NCI-H1105 (cell line): ENCODE measurements around the gene PAX3.

Source experiments
- DNase-seq: peaks from one replicate; lab custom pipeline; 2025; lab: John Stamatoyannopoulos, UW

The PAX3 gene

DNA sequence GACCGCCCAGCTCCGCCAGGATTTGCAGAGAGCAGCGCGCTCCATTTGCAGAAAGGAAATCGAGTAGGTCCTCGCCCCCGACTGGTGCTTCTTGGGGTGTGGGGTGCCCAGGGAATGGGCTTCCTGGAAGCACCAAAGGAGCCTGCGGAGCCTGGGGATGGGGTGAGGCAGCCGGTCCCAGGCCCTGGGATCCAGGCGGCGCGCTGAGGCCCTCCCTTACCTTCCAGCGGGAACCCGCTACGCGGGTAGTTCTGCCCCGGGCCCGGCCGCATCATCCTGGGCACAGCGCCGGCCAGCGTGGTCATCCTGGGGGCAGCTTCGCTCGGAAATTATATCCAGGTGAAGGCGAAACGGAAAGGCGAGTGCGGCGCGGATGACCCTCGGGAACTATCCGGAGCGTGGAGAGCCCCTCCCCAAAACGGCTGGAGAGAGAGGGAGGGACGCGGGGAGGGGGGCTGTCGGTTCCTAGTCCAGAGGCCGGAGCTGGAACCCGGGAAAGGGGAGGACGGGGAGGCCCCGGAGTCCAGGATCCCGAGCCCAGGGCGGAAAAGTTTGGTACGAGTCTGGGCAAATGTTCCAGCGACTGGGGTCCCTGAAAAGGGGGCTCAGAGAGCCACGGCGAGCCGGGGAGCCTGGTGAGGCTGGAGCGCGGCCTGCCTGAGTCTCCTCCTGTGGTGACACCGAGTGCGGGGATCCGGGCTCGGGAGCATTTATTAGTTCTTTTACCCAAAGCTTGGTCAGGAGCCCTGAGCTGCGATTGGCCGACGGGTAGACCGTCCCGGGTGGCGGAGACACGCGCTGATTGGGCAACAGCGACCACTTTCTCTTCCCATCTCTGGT is at the start of gene PAX3:
Gene PAX3, minus strand, starts transcription at position 688 of the 840 bp plus-strand sequence. Its CDS starts 383 bp downstream, at position 305.
- DNase-seq, result no peak

DNA sequence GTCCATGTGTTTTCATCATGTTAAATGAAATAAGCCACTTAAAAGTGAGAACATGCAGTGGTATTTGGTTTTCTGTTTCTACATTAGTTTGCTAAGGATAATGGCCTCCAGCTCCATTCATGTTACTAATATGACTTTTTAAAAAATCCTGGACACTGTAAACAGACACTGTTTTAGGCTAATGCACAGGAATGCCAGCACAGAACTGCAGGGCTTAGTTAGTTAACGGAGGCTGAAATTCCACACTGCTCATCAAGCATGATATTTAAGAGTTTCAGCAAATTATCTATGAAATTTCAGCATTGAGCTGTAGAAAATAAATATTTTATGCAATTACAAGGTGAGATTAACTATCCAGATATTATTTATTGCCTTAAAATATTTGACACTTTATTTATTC is 42.5 kb upstream of the PAX3 start:
- no peak for DNase-seq

DNA sequence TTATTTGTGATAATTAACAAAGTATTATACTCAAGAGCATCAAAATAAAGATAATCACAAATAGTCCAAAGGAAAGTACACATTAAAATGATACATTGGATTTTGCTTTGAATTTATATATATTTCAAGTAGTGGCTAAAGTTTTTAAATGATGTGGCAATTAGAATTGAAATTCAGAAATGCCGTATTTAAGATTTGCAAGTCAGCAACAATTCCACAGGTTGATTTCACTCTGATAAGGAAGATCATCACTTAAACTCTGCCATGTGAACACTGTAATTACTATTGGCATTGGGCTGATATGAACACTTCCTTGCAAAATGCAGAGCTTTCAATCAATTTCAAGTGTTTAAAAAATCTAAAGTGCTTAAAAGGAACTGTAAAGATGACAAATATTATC is 39.6 kb upstream of the PAX3 start:
- no peak for DNase-seq

DNA sequence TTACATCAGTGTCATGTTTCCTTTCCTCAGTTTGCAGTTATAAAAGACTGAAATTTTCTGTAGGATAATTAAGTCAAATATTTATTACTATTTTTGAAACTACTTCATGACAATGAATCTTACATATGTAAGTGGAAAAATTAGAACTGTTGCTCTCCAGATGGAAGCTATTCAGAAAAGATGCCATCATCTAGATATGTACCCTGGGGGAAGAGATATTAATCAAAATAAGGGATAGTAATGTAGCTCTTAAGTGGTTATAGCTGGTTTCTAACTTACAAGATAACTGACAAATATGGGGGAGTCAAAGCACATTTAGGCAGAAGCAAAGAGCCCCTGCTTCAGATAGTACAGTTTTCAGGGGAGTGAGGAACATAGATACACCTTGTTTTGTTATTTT is 38.1 kb upstream of the PAX3 start:
- DNase-seq, result no peak

DNA sequence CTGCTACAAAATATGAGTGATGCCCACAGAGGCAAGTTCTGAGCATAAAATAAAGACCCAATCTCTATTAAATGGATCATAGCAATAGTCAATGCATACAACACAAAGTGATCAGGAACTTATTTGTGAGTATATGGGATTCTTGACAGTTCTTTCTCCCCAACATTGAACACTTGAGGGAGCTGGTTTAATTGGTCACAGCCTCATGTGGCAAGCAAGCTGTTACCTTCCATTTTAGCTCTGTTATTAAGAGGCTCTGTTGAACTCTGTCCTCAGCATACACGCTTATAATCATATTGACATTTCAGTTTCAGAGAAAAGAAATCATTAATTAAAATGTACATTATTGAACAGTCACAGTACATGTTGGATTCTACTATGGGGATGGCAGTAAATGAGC is 37.6 kb upstream of the PAX3 start:
- no peak for DNase-seq

DNA sequence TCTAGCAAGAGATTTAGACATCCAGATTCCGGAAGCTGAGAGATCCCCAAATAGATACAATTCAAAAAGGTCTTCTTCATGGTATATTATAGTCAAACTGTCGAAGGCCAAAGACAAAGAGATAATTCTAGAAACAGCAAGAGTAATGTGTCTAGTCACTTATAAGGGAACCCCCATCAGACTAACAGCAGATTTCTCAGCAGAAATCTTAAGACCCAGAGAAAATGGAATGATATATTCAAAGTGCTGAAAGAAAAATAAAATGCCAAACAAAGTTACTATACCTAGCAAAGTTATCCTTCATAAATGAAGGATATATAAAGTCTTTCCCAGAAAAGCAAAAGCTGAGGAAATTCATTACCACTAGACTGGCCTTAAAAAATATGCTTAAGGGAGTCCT is 36.1 kb upstream of the PAX3 start:
- DNase-seq, result no peak

DNA sequence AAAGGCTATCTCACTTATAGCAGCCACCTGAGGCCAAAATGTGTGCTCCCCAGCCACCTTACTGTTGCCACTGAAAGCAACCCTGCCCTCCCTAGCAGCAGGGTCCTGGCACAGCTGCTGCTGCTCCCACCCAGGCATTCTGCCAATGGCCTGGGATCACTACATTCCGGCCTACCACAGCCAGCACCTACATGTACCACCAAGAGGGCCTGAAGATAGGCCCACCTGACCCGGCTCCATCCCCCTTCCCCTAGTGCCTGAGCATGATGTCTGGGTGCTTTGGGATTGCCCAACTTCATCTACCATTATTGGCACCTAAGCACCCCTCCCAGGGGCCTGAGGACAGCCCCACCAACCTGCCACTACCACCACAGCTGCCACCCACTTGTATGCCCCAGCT is 34.6 kb upstream of the PAX3 start:
- no peak for DNase-seq

DNA sequence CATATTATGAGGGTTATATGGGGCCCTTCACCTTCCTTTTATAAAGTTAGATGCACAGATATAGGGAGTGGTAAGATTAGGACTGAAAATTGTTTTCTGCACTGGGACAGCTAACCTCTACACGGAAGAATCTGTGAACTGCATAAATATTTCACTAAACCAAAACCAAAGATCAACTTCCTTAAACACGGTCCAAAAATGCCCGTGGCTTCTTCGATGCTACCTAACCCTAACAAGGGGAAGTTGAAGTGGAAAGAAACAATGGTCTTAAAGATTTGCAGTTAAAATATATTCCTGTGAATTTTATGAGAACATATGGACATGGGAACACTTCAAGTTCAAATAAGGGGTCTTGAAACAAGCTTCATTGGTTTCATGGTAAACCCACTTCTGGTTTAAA is 33.3 kb upstream of the PAX3 start:
- DNase-seq, result no peak

DNA sequence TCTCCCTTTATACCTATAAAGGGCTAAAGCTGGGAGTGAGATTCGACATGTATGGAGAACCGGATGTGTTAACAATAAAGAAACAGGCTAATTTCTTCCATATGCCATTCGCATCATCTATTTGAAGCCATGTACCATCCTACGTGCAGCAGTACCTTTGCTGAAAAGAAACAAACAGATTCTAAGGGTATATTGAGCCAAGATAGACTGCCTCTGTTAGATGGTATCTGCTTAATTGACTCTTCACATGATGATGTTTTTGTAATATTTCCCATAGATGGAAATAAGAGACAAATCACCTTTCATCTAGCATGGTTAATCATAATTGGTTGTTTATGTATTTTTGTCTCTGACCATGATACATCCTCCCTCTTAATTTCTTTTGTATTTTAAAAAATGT is 32.1 kb upstream of the PAX3 start:
- no peak for DNase-seq

DNA sequence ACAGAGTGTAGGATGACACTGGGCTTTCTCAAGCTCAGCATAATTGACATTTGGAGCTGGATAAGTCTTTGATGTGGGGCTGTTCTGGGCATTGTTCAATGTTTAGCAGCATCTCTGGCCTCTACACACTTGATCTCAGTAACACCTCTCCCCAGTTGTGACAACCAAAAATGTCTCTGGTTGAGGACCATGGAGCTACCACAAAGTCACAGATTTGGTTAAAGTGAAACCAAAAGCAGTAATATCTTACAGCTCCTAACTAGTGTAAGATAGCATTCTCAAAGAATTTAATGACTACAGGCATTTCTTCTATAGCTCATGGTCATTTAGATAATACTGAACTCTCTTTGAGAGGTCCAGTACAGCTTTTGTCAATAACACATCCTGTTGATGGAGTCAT is 23.4 kb upstream of the PAX3 start:
- no peak for DNase-seq

DNA sequence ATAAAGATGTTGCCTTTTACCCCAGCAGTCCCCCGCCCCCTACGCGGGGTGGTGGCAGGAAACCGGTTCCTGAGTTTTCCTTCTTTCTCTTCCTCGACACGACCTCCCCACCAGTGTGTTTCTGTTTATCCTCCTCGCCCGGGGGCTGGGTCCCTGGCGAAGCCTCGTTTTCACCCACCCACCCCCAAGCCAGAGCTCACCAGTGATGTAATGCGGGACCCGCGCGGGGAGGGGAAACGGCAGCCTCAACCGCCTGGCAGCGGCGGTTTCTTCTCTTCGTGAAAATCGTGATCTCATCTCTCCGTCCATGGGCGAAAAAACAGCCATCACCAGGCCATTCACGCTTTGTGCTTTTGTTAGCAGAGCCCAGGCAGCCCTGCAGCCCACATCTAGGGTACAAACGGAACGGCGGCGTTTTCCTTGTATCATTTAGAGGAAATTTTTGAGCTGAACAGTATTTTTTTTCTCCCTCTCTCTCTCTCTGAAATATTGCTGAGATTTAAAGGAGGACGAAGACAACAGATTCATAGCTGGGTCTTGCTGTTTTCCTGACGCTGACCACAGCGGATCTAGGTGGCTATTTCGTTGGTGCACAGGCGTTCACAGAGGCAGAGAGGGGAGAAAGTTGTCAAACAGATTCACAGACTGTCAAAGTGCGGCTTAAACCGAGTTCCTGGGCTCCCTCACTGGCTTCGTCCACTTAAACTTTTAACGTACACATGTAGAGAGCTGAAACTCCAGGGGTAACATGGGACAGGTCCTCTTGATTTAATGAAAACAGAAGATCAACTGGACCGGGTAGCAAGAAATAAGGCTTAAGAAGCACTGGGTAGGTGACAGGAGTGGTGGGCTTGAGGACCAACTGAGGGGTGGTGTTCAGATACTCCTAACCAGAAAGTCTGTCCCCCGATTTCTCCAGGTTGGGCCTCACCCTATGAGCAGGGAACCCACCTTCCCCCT is 21.9 kb upstream of the PAX3 start:
- no peak for DNase-seq

DNA sequence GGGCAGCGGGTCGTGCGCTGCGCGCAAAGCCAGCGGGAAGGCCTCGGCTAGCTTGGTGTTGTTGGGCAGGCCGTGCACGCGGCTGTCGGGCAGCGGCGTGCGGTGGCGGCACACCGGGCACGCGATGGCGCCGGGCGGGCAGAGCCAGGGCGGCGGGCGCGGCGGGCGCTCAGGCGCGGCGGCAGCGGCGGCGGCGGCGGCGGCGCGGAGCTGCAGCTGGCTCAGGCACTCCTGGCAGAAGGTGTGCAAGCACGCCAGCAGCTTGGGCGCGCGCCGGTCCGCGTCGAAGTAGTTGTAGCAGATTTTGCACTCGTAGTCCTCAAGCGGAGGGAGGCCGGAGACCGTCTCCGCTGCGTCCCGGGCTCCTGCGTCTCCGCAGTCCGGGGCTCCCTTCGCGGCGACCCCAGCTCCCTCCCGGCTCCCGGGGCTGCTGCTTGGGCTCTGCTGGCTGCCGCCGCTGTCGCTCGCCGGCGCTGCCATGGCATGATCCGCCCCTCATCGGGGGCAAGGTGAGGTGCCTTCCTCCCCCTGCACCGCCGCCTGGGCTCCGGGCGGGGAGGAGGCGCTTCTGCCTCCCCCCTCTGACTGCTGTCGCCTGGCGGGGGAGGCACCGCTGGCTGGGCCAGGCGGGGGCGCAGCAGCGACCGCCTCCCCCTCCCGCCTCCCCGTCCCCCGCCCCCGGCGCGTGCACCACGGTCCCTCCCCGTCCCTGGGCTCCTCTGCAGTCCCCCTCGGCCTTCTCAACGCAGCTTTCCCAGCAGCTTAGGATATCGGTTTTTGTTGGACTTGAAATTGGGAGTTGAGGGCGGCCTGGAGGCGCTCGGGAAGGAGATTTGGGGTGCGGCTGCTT is 21.0 kb upstream of the PAX3 start:
- peak; percentile 22 for DNase-seq

DNA sequence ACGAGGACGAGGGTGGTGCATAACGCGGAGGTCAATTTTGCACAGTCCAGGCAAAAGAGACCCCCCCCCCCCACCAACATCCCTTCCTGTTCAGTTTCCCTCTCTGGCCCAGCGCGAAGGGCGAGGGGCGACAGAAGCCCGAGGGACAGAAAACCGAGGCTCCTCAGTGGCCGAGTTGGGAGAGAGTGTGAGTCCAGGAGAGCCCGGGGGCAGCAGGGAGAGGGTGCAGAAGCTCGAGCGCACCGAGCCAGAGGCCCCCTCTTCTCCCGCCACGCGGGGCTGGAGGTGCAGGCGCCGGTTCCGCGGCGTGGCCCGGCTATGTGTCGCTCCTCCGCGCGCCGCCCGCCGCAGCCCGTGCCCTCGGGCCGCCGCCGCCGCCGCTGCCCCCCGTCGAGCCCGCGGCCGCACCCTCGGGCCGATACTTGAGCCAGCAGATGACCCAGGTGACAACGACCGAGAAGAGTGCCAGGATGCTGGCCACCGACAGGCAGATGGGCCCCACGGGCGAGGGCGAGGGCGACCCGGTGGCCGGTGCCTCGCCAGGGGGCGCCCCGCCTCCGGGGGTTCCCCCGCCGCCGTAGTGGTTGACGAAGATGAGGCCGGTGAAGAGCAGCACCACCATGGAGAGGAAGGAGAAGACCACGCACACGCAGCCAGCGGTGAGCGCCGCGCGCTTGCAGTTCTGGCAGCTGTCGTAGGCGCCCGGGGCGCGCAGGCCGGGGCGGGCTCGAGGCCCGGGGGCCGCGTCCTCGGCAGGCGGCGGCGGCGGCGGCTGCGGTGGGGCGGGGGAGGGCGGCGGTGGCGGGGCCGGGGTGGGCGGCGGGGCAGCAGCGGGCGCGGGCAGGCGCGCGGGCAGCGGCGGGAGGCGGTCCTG is 20.2 kb upstream of the PAX3 start:
- DNase-seq, result peak; percentile 46

DNA sequence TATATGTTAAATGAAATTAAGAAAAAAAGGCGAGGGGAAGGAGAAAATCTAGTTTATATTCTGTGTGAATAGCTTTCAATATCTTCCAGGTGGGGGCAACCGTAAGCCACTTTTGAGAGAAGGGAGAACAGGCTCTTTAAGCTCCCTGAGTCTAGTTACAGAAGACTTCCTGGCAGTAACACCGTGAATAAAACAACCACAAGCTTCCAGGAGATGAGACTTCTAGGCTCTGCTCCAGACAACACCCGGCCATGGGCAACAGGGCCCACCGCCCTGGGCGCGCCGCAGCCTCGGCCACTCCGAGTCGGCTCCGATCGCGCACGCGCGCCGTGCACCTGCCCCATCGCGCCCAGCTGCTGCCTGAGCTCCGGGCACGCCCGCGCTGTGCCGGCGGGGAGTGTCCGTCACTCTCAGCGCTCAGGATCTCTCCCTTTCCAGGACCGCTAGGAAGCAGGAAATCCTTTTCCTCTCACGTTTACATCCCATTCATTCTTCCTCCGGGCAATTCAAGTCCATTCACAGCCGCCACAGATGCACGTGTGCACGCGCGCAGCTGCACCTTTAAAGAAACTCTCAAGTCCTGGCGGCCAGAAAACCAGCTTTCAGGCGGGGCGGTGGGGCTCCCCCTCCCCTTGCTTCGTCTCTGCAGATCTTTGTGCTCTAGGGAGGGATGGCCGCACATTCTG is 19.4 kb upstream of the PAX3 start:
- peak; percentile 86 for DNase-seq

DNA sequence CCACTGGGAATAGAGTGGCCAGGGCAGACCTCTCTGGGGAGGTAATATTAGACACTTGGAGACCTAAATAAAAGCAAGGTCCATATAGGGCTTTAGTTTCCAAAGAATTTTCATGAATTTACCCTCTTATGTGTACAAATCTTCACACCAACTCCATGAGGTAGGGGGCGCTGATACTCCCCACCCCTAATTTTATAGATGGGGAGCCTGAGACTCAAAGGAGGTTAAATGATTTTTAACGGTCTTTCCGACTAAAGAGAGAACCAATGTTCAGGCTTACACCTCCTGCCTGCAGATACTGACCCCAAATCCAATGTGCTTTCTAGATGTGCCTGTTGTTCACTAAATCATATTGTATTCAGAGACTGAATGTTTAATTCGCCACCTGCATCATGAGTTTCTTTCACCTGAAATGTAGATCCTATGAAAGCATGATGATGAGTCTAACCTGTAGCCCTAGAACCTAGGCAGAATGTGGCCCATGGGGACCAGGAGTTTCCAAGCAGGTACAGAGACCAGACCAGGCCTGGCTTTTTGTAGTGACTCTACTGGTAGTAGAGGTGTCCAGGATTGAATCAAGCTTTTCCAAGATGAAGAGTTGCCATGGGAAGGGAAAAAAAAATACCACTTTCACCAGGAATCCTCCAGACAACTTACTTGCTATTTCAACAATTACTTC is 16.8 kb upstream of the PAX3 start:
- DNase-seq, result no peak

DNA sequence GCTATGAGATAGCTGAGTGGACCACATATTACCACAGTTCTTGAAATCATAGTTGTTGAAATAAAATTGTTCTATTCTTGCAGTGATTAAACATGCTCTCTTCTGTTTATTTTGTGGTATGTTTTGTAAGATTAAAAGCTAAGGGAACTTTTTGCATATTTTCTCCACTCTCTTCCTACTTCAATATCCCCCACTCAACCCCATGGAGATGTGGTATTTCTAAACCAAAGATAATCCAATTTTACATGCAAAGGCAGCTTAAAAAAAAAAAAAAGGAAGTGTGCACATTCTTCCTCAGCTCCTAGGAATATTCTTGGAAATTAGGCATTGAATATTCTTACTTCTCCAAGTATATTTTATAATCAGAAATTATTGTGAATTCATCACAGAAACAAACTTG is 15.0 kb upstream of the PAX3 start:
- no peak for DNase-seq

DNA sequence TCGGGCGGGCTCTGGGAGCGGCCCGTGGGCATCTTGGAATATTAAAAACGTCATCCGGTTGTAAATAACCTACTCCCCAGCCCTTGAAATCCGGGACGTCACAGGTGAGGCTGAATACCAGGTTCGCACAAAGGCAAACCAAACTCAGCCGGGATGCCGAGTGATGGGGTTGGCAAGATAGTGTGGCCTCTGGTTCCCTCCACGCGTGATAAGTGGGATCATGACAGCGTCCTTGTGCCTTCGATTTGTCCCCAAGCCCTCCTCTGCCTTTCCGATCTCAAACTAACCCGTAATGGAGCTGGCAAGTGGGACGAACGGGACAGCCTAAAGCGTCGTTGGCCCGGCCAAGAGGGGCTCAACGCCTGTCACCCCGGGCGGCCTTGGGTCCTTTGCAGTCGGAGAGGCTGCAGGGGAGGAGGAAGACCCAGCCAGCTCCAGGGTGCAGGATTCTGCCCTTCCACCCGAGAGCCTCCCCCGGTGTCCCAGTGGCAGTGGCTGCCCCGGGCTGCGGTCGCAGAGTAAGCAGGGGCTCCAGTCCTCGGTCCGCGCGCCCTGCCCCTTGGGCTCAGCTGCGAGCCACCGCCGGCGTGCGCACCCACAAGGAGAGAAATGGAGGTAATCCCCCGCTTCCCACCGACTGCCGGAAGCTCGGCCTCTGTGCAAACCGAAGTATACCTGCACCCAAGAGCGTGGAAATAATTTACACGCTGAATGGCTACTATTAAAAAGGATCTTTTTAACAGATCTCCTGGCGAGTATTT is 13.4 kb upstream of the PAX3 start:
- no peak for DNase-seq

DNA sequence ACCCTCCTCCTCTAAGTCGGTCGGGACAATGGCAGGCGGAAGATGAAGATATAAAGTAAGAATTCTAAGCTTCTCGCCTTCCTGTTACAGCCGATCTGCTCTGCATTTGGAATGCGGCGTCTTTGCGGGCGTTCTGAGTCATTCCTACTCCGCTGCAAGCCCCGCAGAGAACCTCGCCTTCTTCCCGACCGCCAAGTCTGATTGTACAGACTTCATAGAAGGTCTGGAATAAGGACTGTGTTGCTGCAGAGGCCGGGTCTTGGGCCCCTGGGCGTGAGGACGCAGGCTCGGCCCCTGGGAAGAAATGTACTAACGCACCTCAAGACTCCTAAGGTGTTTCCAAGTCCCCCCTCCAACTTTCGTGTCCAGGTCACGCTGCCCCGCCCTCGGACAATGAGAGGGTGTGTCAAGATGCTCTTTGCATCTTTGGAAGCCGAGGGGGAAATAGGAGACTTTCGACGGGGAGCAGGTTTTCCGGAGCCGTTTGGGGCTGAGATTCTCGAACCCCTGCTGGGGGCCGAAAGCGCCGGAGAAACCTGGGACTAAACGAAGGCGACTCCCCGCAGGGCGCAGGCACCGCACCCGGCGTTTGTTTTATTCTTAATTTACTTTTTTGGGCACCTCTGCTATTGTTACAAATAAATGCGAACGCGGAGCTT is 12.7 kb upstream of the PAX3 start:
- DNase-seq, result no peak
